K562 (cell line): Measurements from ENCODE around the gene UNC13A. TPM values are rescaled to one million over a fixed set of nuclear protein-coding genes. Genes with fewer than 3 reads are reported as not detected.

Experiments used
- DIDO1 ChIP-seq: fragments of 450-650 bp; IDR thresholded peaks from 2 replicates; pipeline ENCODE4 v1.6.1; 2016; ENCODE audit warnings: low read depth, missing biosample characterization, missing genetic modification characterization
- FOXA3 ChIP-seq, 2 experiments: fragments of 450-650 bp in 1 of 2; sonication (generic) in 1 of 2; formaldehyde crosslinking; IDR thresholded peaks in 1 of 2; conservative IDR thresholded peaks in 1 of 2; 2 replicates each; pipeline versions ENCODE4 v1.4.0 to v1.8.0; 2020 to 2022; ENCODE audit warnings: mild to moderate bottlenecking in 2 of 2, missing genetic modification reagents in 1 of 2
- KDM5B ChIP-seq: fragments of 200-600 bp; sonication (generic); IDR thresholded peaks from 2 replicates; pipeline ENCODE4 v1.6.1; 2012; ENCODE audit warnings: low read depth, mild to moderate bottlenecking, moderate library complexity, low read length, control low read depth, inconsistent platforms; ENCODE audit not compliant: insufficient replicate concordance
- MTA2 ChIP-seq: fragments of 450-650 bp; IDR thresholded peaks from 2 replicates; pipeline ENCODE4 v1.6.1; 2016; ENCODE audit warnings: low read depth
- OTX1 ChIP-seq: fragments of 450-650 bp; formaldehyde crosslinking; IDR thresholded peaks from 2 replicates; pipeline ENCODE4 v1.4.0; 2022; ENCODE audit warnings: mild to moderate bottlenecking
- PURB ChIP-seq: sonication (generic); formaldehyde crosslinking; IDR thresholded peaks from 2 replicates; pipeline ENCODE4 v1.9.0; 2021; ENCODE audit warnings: low read depth, mild to moderate bottlenecking, missing genetic modification reagents
- RHOXF2B ChIP-seq: fragments of 250-450 bp; sonication (Bioruptor Pico); conservative IDR thresholded peaks from 2 replicates; pipeline ENCODE4 v1.5.1; 2021
- SMARCE1 ChIP-seq: fragments of 450-650 bp; IDR thresholded peaks from 2 replicates; pipeline ENCODE4 v1.7.1; 2016; ENCODE audit warnings: mild to moderate bottlenecking
- ZNF644 ChIP-seq: fragments of 200-800 bp; sonication (Bioruptor generic); IDR thresholded peaks from 2 replicates; pipeline ENCODE4 v1.6.1; 2016; ENCODE audit warnings: low read depth, missing genetic modification characterization, missing compliant biosample characterization
- polyA plus RNA-seq, 8 experiments: library from polyadenylated mRNA; depleted of rRNA in 4 of 8; stranded (reverse) in 5 of 8; unstranded in 3 of 8; fragments of >200 nt; fragmentation: Nextera tagmentation in 2 of 8; fragmentation: Illumina TruSeq in 1 of 8; extraction: Ambion mirVana in 2 of 8; extraction: Trizol in 1 of 8; gene quantifications; 2 replicates each; pipeline versions ENCODE4 v1.2.1 to v1.2.3, GENCODE V29; 2011 to 2014; ENCODE audit warnings: inconsistent platforms in 1 of 8, missing spikeins in 1 of 8
- total RNA-seq, 7 experiments: library from RNA; depleted of rRNA in 6 of 7; stranded (reverse); fragments of >200 nt in 6 of 7; fragmentation: Illumina TruSeq in 2 of 7; extraction: Trizol in 2 of 7; gene quantifications; 2 replicates each; pipeline versions ENCODE4 v1.2.1 to v1.2.3, GENCODE V29; 2011 to 2021; ENCODE audit warnings: low replicate concordance in 1 of 7
- TF ChIP-seq, protein P1 (sequence below): fragments of 200-800 bp; sonication (Bioruptor generic); IDR thresholded peaks from 2 replicates; pipeline ENCODE4 v1.6.1; 2016; ENCODE audit warnings: missing genetic modification characterization, missing compliant biosample characterization
- TF ChIP-seq, protein P2 (sequence below): sonication (generic); formaldehyde crosslinking; IDR thresholded peaks from 2 replicates; pipeline ENCODE4 v1.8.0; 2022; ENCODE audit warnings: mild to moderate bottlenecking, missing genetic modification reagents
- TF ChIP-seq, protein P3 (sequence below), 2 experiments: IDR thresholded peaks; 2 replicates each; pipeline ENCODE4 v1.6.1; 2012; ENCODE audit warnings: improper control_type of control experiment in 2 of 2, low read depth in 2 of 2, low read length in 2 of 2, borderline replicate concordance in 1 of 2
- TF ChIP-seq, protein P4 (sequence below): sonication (generic); formaldehyde crosslinking; IDR thresholded peaks from 2 replicates; pipeline ENCODE4 v1.8.1; 2023; ENCODE audit warnings: missing genetic modification reagents, mild to moderate bottlenecking, borderline replicate concordance

Gene UNC13A
- total and polyA plus RNA-seq, 9 of the 15 experiments (the other 6 are each of a cell fraction or from before 2014, with no cell fraction given) = 0.03 to 1.0 (median 0.25) TPM

- TF ChIP-seq, protein P1, sequence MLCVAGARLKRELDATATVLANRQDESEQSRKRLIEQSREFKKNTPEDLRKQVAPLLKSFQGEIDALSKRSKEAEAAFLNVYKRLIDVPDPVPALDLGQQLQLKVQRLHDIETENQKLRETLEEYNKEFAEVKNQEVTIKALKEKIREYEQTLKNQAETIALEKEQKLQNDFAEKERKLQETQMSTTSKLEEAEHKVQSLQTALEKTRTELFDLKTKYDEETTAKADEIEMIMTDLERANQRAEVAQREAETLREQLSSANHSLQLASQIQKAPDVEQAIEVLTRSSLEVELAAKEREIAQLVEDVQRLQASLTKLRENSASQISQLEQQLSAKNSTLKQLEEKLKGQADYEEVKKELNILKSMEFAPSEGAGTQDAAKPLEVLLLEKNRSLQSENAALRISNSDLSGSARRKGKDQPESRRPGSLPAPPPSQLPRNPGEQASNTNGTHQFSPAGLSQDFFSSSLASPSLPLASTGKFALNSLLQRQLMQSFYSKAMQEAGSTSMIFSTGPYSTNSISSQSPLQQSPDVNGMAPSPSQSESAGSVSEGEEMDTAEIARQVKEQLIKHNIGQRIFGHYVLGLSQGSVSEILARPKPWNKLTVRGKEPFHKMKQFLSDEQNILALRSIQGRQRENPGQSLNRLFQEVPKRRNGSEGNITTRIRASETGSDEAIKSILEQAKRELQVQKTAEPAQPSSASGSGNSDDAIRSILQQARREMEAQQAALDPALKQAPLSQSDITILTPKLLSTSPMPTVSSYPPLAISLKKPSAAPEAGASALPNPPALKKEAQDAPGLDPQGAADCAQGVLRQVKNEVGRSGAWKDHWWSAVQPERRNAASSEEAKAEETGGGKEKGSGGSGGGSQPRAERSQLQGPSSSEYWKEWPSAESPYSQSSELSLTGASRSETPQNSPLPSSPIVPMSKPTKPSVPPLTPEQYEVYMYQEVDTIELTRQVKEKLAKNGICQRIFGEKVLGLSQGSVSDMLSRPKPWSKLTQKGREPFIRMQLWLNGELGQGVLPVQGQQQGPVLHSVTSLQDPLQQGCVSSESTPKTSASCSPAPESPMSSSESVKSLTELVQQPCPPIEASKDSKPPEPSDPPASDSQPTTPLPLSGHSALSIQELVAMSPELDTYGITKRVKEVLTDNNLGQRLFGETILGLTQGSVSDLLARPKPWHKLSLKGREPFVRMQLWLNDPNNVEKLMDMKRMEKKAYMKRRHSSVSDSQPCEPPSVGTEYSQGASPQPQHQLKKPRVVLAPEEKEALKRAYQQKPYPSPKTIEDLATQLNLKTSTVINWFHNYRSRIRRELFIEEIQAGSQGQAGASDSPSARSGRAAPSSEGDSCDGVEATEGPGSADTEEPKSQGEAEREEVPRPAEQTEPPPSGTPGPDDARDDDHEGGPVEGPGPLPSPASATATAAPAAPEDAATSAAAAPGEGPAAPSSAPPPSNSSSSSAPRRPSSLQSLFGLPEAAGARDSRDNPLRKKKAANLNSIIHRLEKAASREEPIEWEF (CRISPR knock-in tag) = no peak
- TF ChIP-seq FOXA3 (CRISPR knock-in tag; conservative IDR thresholded peaks at IDR 0.05 in 1 of 2, IDR thresholded peaks at IDR 0.05 in 1 of 2) (0 out of 4 replicates have a peak, but pooled peaks of 1 of the 2 experiments have one; percentile 32), RHOXF2B (CRISPR knock-in tag) (no peak), DIDO1 (tag) (no peak), MTA2 (peak; percentile 22; the same call in 1 of the 2 replicates), OTX1 (CRISPR knock-in tag) (0 out of 2 replicates have a peak, but pooled peaks have one; percentile 51), SMARCE1 (peak; percentile 29; the same call in 1 of the 2 replicates), KDM5B (peak; percentile 21), ZNF644 (tag) (no peak), PURB (CRISPR knock-in tag) (no peak)
- TF ChIP-seq, protein P2, sequence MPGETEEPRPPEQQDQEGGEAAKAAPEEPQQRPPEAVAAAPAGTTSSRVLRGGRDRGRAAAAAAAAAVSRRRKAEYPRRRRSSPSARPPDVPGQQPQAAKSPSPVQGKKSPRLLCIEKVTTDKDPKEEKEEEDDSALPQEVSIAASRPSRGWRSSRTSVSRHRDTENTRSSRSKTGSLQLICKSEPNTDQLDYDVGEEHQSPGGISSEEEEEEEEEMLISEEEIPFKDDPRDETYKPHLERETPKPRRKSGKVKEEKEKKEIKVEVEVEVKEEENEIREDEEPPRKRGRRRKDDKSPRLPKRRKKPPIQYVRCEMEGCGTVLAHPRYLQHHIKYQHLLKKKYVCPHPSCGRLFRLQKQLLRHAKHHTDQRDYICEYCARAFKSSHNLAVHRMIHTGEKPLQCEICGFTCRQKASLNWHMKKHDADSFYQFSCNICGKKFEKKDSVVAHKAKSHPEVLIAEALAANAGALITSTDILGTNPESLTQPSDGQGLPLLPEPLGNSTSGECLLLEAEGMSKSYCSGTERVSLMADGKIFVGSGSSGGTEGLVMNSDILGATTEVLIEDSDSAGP (CRISPR knock-in tag) = peak; percentile 99
- TF ChIP-seq, protein P3, sequence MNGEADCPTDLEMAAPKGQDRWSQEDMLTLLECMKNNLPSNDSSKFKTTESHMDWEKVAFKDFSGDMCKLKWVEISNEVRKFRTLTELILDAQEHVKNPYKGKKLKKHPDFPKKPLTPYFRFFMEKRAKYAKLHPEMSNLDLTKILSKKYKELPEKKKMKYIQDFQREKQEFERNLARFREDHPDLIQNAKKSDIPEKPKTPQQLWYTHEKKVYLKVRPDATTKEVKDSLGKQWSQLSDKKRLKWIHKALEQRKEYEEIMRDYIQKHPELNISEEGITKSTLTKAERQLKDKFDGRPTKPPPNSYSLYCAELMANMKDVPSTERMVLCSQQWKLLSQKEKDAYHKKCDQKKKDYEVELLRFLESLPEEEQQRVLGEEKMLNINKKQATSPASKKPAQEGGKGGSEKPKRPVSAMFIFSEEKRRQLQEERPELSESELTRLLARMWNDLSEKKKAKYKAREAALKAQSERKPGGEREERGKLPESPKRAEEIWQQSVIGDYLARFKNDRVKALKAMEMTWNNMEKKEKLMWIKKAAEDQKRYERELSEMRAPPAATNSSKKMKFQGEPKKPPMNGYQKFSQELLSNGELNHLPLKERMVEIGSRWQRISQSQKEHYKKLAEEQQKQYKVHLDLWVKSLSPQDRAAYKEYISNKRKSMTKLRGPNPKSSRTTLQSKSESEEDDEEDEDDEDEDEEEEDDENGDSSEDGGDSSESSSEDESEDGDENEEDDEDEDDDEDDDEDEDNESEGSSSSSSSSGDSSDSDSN (IDR thresholded peaks at IDR 0.05; ENCODE audit: borderline replicate concordance in 1 of 2, low read depth in 2 of 2, low read length in 2 of 2) = no peak
- TF ChIP-seq, protein P4, sequence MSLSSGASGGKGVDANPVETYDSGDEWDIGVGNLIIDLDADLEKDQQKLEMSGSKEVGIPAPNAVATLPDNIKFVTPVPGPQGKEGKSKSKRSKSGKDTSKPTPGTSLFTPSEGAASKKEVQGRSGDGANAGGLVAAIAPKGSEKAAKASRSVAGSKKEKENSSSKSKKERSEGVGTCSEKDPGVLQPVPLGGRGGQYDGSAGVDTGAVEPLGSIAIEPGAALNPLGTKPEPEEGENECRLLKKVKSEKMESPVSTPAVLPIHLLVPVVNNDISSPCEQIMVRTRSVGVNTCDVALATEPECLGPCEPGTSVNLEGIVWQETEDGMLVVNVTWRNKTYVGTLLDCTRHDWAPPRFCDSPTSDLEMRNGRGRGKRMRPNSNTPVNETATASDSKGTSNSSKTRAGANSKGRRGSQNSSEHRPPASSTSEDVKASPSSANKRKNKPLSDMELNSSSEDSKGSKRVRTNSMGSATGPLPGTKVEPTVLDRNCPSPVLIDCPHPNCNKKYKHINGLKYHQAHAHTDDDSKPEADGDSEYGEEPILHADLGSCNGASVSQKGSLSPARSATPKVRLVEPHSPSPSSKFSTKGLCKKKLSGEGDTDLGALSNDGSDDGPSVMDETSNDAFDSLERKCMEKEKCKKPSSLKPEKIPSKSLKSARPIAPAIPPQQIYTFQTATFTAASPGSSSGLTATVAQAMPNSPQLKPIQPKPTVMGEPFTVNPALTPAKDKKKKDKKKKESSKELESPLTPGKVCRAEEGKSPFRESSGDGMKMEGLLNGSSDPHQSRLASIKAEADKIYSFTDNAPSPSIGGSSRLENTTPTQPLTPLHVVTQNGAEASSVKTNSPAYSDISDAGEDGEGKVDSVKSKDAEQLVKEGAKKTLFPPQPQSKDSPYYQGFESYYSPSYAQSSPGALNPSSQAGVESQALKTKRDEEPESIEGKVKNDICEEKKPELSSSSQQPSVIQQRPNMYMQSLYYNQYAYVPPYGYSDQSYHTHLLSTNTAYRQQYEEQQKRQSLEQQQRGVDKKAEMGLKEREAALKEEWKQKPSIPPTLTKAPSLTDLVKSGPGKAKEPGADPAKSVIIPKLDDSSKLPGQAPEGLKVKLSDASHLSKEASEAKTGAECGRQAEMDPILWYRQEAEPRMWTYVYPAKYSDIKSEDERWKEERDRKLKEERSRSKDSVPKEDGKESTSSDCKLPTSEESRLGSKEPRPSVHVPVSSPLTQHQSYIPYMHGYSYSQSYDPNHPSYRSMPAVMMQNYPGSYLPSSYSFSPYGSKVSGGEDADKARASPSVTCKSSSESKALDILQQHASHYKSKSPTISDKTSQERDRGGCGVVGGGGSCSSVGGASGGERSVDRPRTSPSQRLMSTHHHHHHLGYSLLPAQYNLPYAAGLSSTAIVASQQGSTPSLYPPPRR (CRISPR knock-in tag) = no peak
Measured at GRCh38 chr19:17554968-17555479, 133.1 kb downstream of the UNC13A start (continued).
